Stimulated activated CD8-positive, alpha-beta memory T cell treated with anti-CD3 and anti-CD28 coated beads, Interleukin-4, amount 100 ng/mL, for 48 hours (primary cell): ENCODE data around the gene DTD2.

Experiments used
- DNase-seq: peaks from one replicate; pipeline ENCODE4 v3.0.0-alpha.2; 2020

The DTD2 gene

GRCh38 chr14:31403707-31404106 is 53.6 kb downstream of the DTD2 start:
- no peak for DNase-seq

- DNase-seq, result no peak
These were observed 54.4 kb downstream of the DTD2 start for GRCh38 chr14:31402764-31403439.

DNA sequence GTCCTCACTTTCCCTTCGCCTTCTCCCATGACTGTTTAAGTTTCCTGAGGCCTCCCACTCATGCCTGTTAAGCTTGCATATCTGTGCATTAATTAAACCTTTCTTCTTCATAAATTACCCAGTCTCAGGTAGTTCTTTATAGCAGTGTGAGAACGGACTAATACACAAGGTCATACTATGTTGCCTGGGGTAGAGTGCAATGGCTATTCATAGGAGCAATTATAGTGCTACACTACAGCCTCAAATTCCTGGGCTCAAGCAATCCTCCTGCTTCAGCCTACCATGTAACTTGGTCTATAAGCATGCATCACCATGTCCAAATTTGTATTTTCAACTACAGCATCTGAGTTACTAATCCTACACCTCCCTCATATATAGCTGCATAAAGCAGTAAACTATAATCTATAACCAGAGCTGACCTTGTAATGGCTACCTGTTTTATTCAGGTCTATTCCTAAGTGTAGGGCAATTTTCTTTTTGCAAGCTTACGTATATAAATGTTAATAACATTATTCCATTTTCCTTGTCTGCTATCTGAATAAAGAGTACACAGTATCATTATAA is 55.9 kb downstream of the DTD2 start:
- no peak for DNase-seq

DNA sequence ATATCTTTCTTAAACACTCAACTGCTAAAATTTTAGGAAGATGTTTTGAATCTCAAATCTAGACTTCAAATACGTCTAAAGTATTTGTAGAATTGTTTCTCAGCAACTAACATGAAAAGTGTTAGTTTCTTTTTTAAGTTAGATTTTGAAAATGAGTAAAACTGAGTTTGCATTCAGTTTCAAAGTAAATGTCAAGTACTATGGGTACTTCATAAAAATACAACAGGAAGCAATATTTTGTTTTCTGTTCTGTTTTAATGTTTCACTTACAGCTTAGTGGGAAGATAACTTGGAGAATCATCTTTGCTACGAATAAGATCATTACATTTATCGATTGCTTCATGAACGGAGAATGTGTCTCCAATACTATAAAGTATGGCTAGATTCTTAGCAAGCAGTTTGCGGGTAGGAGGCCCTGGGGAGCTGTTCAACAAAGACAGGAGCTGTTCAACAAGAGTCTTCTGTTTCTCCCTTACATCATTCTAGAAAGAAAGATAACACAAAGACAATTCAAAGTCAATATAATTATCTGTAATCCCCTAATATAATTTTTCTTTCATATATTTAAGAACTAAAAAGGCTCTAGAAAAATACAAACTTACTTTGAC is 57.2 kb downstream of the DTD2 start:
- DNase-seq, result no peak
